ENCODE results near the gene PDLIM3. TPM values are rescaled to one million over a fixed set of nuclear protein-coding genes. Genes with fewer than 3 reads are reported as not detected.

The PDLIM3 gene
- 13.0 and 47.0 TPM in 2 replicates for total RNA-seq

GRCh38 chr4:185534866-185535611, at the start of gene PDLIM3:
Gene PDLIM3, minus strand, starts transcription at chr4:185535507. Its CDS starts 73 bp downstream, at chr4:185535434.

GRCh38 chr4:185471235-185472102, 63.8 kb downstream of the PDLIM3 start, which contains the start of gene CCDC110:
Gene CCDC110, minus strand, starts transcription at chr4:185471733. Its CDS starts 50 bp downstream, at chr4:185471683.

Other genes with a start within 250 kb of the PDLIM3 start
- gene LRP2BP, start 139.6 kb downstream of the PDLIM3 start, total RNA-seq: 0.16 and 0.94 TPM in 2 replicates
- 1.9 and 8.9 TPM in 2 replicates for gene ANKRD37, start 138.7 kb downstream of the PDLIM3 start, total RNA-seq
- 33.7 and 41.3 TPM in 2 replicates for gene UFSP2, start 109.5 kb downstream of the PDLIM3 start, total RNA-seq
- gene CCDC110, start 63.8 kb downstream of the PDLIM3 start, total RNA-seq: 0.65 and 0.94 TPM in 2 replicates

Measured in bladder microvascular endothelial cell (primary cell).